GM19467 (cell line): ENCODE data around the gene VRK3.
"Not testable (repeated sequence)": the region's sequence is repeated elsewhere in the genome, so short reads cannot be mapped to it uniquely, and the experiment has no call there.

ENCODE experiments used
- ATAC-seq: cut with Tn5 transposase; IDR thresholded peaks from one replicate; pipeline ENCODE4 v1.9.1; 2021; ENCODE audit warnings: mild to moderate bottlenecking, moderate library complexity; ENCODE audit not compliant: unreplicated experiment

The VRK3 gene

GRCh38 chr19:49958596-49958995 lies 66.6 kb downstream of the VRK3 start:
- not testable (repeated sequence) for ATAC-seq

- ATAC-seq: not testable (repeated sequence)
These were observed 67.0 kb downstream of the VRK3 start for GRCh38 chr19:49958144-49958543.

- no peak for ATAC-seq
These were observed 67.8 kb downstream of the VRK3 start for GRCh38 chr19:49957262-49957915.

GRCh38 chr19:49956115-49956495 lies 69.1 kb downstream of the VRK3 start:
- ATAC-seq: no peak

- no peak for ATAC-seq
These were observed 70.2 kb downstream of the VRK3 start for GRCh38 chr19:49954933-49955332.

- ATAC-seq: no peak
These were observed 70.9 kb downstream of the VRK3 start for GRCh38 chr19:49954092-49954829.

- ATAC-seq: no peak
These were observed 71.8 kb downstream of the VRK3 start for GRCh38 chr19:49953416-49953815.

GRCh38 chr19:49952906-49953305 lies 72.3 kb downstream of the VRK3 start:
- no peak for ATAC-seq

GRCh38 chr19:49952479-49952836 lies 72.7 kb downstream of the VRK3 start:
- no peak for ATAC-seq

GRCh38 chr19:49951806-49952478 lies 73.2 kb downstream of the VRK3 start:
- no peak for ATAC-seq

GRCh38 chr19:49950956-49951526 lies 74.1 kb downstream of the VRK3 start:
- ATAC-seq: no peak

GRCh38 chr19:49950590-49950948 lies 74.6 kb downstream of the VRK3 start:
- ATAC-seq: no peak

GRCh38 chr19:49949742-49950589 lies 75.2 kb downstream of the VRK3 start:
- ATAC-seq: no peak

- no peak for ATAC-seq
These were observed 78.8 kb downstream of the VRK3 start for GRCh38 chr19:49946415-49946814.

- ATAC-seq: not testable (repeated sequence)
These were observed 80.6 kb downstream of the VRK3 start for GRCh38 chr19:49944567-49944966.

- no peak for ATAC-seq
These were observed 84.7 kb downstream of the VRK3 start for GRCh38 chr19:49940482-49940791.

- no peak for ATAC-seq
These were observed 85.3 kb downstream of the VRK3 start for GRCh38 chr19:49939721-49940481.

- ATAC-seq: no peak
These were observed 86.5 kb downstream of the VRK3 start for GRCh38 chr19:49938662-49939061.

- ATAC-seq: no peak
These were observed 87.3 kb downstream of the VRK3 start for GRCh38 chr19:49937750-49938381.

GRCh38 chr19:49936549-49936948 lies 88.6 kb downstream of the VRK3 start:
- ATAC-seq: no peak
